GM21381 (cell line): ENCODE measurements around the gene FICD.

ENCODE experiments used
- ATAC-seq: cut with Tn5 transposase; IDR thresholded peaks from one replicate; pipeline ENCODE4 v1.9.1; 2021; ENCODE audit warnings: mild to moderate bottlenecking, moderate library complexity; ENCODE audit not compliant: unreplicated experiment

The FICD gene

GRCh38 chr12:108498136-108498535, 16.9 kb upstream of the FICD start:
- no peak for ATAC-seq

GRCh38 chr12:108502922-108503321, 12.2 kb upstream of the FICD start:
- no peak for ATAC-seq

GRCh38 chr12:108505129-108505528, 9.9 kb upstream of the FICD start:
- ATAC-seq = no peak

GRCh38 chr12:108507971-108508642, 7.0 kb upstream of the FICD start:
- ATAC-seq = no peak

GRCh38 chr12:108509806-108510205, 5.3 kb upstream of the FICD start:
- ATAC-seq = no peak

- ATAC-seq = no peak
Measured at GRCh38 chr12:108510836-108511235, 4.2 kb upstream of the FICD start.

GRCh38 chr12:108511633-108512540, 3.2 kb upstream of the FICD start:
- ATAC-seq = no peak

GRCh38 chr12:108514468-108514972, 557 bp upstream of the FICD start:
- ATAC-seq = peak; percentile 1

GRCh38 chr12:108515916-108516315, 839 bp downstream of the FICD start:
- no peak for ATAC-seq

GRCh38 chr12:108516511-108517275, 1.6 kb downstream of the FICD start:
- ATAC-seq = no peak

- ATAC-seq = no peak
Measured at GRCh38 chr12:108517288-108518100, 2.4 kb downstream of the FICD start.

GRCh38 chr12:108518101-108518715, 3.1 kb downstream of the FICD start:
- ATAC-seq = no peak

GRCh38 chr12:108518716-108519496, 3.8 kb downstream of the FICD start:
- ATAC-seq = no peak

GRCh38 chr12:108519558-108519957, 4.5 kb downstream of the FICD start:
- no peak for ATAC-seq

- no peak for ATAC-seq
Measured at GRCh38 chr12:108523365-108523764, 8.3 kb downstream of the FICD start.

GRCh38 chr12:108525681-108526080, 10.6 kb downstream of the FICD start:
- ATAC-seq = no peak

GRCh38 chr12:108526482-108527165, 11.5 kb downstream of the FICD start:
- ATAC-seq = peak; percentile 58

GRCh38 chr12:108527166-108527496, 12.1 kb downstream of the FICD start:
- no peak for ATAC-seq

- no peak for ATAC-seq
Measured at GRCh38 chr12:108530161-108530560, 15.1 kb downstream of the FICD start.
